Measurements from ENCODE around the gene GNMT.
"Not testable (repeated sequence)": the region's sequence is repeated elsewhere in the genome, so short reads cannot be mapped to it uniquely, and the experiment has no call there.

Gene GNMT

DNA sequence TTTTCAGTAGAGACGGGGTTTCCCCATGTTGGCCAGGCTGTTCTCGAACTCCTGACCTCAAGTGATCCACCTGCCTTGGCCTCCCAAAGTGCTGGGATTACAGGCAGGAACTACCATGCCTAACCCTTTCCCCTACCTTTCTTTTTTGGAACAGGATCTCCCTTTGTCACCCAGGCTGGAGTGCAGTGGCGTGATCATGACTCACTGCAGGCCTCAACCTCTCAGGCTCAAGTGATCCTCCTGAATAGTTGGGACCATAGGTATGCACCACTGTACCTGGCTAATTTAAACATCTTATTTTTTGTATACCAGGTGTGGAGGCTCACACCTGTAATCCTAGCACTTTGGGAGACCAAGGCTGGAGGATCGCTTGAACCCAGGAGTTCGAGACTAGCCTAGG is 19.2 kb upstream of the GNMT start:
- DNase-seq (ENCODE audit: low read depth in 2 of 2): not testable (repeated sequence)

DNA sequence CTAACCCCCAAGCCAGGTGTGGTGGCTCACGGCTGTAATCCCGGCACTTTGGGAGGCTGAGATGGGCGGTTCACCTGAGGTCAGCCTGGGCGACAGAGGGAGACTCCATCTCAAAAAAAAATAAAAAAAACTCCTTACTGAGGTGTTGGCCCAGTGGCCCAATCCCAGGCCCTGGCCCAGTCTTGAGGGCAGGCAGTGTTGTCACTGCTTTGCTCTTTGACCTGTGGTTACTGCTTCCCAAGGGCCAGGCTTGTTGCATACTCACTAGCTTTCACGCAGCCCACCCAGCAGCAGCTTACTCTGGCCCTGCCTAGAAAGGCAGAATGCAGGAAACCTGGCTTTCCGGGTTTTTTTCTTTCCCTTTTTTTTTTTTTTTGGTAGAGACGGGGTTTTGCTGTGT is 18.1 kb upstream of the GNMT start:
- DNase-seq (ENCODE audit: low read depth in 2 of 2): no peak

DNA sequence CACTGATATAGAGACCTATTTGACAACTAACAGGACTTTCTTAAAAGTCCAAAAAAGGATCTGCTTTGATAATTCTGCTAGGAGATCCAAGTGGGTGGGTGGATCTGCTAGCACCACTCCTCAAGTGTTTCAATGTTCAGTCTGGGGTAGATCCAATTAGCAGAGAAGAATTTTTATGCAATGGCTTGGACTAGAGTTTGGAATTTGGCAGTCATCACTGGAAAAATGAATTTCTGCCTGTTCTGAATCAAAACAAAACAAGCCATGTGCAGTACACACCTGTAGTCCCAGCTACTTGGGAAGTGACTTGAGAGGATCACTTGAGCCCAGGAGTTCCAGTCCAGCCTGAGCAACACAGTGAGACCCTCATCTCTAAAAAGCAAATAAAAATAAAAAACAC is 12.6 kb upstream of the GNMT start:
- DNase-seq (ENCODE audit: low read depth in 2 of 2): no peak

DNA sequence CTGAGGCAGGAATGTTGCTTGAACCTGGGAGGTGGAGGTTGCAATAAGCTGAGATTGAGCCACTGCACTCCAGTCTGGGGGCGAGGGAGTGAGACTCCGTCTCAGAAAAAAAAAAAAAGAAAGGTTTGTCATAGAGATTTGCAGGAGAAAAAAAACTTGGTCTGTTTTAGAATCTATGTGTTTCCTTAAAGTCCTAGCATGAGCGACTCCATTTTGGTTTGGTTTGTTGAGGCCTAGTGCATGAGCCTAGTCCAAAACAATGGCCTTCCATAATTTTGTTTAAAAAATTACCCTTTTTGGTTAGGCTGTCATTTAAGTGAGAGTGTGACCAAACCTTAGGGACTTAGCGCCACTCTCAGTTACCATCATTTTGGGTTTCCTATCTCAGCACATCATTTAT is 8.2 kb upstream of the GNMT start:
- DNase-seq (ENCODE audit: low read depth in 2 of 2): no peak

DNA sequence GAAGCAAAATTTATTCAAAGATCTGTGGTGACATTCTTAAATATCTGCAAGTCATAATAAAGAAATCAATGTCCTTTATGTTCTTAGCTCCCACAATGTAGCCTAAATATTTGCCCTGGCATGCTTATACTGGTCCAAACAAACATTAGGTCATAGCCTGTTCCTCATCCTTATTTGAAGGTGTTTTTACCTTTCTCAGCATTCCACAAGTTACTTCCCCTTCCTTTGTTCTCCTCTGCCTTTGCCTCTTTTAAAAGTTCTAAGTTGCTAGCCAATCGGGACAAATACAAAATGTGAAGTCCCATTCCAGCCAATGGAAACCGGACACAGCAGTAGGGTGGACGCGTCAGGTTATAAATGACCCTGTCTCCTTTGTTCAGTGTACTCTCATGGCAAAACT is 6.1 kb upstream of the GNMT start:
- DNase-seq (ENCODE audit: low read depth in 2 of 2): not testable (repeated sequence)

DNA sequence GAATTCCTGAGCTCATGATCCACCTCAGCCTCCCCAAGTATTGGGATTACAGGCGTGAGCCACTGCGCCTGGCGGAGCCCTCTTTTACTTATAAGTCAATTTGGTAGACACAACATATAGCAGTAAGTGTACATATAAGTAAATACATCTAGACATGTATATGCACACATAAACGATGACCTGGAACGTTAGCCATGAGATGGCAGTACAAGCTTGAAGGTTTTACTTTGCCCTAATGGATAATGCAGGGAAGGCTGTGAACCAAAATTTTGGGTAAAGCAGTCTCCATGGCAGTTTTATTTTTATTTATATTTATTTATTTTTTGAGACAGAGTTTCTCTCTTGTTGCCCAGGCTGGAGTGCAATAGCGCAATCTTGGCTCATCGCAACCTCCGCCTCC is 2.4 kb upstream of the GNMT start:
- DNase-seq (ENCODE audit: low read depth in 2 of 2): no peak

DNA sequence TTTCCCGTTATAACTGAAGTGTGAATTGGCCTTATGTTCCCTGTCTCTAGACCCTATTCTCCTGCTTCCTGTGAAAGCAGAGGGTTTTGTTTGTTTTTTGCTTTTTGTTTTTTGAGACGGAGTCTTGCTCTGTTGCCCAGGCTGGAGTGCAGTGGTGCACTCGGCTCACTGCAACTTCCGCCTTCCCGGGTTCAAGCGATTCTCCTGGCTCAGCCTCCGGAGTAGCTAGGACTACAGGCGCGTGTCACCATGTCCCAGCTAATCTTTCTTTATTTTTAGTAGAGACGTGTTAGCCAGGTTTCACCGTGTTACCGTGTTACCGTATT is 674 bp upstream of the GNMT start:
- DNase-seq (ENCODE audit: low read depth in 2 of 2): no peak

DNA sequence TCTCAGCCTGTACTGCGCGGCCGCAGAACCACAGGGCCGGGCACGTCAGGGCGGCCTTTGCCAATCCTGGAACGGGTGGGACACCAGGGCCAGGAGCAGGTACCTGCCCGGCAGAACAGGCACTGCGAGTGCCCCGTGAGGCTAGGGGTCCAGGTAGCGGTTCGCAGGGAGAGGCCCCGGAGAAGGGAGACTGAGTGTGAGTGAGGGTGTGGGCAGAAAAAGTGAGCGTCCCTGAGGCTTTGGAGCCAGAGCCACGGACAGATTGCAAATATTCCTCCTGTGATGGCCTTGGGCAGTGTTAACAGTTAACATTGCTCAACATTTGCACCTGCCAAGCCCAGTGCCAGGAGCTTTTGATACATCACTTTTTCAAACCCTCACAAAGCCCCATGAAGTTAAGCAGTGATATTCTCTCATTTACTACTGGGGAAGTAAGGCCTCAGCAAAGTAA is 491 bp downstream of the GNMT start:
- DNase-seq (ENCODE audit: low read depth in 2 of 2): no peak

DNA sequence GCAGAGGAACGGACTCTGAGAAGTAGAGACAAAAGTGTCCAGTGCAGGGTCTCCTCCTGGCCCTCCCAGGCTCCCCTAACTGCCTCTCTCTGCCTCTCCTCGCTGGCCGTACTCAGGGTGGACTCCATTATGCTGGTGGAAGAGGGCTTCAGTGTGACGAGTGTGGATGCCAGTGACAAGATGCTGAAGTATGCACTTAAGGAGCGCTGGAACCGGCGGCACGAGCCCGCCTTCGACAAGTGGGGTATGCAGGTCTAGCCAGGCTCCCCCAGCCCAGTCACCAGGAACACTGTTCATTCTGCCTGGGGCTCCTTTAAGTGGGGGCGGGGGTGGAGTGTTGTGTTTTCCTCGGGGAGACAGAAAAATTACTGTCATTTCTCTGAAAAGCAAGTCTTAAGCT is 1.5 kb downstream of the GNMT start:
- no peak for DNase-seq (ENCODE audit: low read depth in 2 of 2)

DNA sequence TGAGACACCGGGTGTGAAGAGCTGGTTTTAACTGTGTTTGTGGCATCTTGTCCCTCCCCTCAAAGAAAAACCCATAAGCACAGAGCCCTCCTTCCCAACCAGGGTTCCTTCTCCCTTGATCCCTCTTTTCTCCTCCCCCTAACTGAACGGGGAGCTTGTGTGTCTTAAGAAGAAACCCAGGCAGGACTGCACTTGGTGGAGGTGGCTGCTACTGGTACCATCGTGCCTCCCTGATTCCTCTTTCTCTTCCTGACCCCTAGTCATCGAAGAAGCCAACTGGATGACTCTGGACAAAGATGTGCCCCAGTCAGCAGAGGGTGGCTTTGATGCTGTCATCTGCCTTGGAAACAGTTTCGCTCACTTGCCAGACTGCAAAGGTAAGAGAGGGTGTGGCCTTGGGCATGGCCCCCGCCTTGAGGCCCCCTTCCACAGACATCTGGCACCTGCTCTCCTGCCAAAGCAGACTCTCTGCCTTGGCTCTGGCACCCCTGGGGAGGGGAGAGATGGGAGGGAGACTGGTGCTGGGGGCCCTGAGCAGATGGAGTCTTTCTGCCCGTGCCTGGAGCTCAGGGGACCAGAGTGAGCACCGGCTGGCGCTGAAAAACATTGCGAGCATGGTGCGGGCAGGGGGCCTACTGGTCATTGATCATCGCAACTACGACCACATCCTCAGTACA is 2.1 kb downstream of the GNMT start:
- no peak for DNase-seq (ENCODE audit: low read depth in 2 of 2)

DNA sequence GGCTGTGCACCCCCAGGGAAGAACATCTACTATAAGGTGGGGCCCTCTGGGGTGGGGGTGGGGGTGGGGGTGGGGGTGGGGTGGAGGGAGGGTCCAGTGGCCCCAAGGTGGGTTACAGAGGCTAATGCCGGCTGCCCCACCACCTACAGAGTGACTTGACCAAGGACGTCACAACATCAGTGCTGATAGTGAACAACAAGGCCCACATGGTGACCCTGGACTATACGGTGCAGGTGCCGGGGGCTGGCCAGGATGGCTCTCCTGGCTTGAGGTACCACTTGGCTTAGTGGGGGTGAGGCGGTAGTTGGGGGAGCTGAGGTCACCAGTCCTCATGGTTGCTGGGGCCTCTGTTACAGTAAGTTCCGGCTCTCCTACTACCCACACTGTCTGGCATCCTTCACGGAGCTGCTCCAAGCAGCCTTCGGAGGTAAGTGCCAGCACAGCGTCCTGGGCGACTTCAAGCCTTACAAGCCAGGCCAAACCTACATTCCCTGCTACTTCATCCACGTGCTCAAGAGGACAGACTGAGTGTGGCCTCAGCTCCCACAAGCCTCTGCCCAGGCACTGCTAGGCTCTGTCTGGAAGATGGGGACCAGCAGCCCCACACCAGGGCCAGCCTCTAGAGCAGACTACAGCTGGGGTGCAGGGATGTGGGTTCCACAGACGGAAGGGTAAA is 2.8 kb downstream of the GNMT start:
- no peak for DNase-seq (ENCODE audit: low read depth in 2 of 2)

DNA sequence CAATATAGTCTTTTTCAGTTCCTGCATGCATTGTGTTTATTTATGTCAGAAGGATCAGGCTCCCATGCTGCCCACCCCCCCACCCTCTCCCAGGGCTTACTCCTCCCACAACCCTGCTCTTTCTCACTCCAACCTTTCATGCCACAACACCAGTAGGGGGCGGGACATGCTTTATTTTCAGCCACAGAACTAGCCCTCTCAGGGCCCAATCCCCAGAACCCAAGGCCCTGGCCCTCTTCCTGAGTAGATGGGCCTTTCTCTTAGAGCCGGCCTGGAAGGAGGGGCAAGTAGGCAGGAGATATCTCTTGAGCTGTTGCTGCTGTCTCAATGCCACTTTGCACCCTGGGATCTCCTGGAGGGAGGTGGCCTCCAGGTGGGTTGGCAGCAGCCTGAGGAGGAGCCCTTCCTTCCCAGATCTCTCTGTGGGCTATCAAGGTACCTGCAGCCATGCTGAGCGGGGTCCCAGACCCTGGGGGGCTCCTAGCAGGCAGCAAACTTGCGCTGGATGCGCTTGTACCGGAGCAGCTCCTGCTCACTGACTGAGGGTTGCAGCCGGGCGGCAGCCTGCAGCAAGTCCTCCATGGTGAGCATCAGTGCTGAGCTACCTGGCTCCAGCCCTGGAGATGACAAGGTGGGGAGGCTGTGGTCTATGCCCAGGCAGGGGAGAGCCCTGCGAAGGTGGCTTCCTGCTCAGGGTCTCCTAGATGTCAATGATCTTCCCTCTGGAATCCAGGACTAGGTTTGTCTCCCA is 3.5 kb downstream of the GNMT start:
- no peak for DNase-seq (ENCODE audit: low read depth in 2 of 2)

DNA sequence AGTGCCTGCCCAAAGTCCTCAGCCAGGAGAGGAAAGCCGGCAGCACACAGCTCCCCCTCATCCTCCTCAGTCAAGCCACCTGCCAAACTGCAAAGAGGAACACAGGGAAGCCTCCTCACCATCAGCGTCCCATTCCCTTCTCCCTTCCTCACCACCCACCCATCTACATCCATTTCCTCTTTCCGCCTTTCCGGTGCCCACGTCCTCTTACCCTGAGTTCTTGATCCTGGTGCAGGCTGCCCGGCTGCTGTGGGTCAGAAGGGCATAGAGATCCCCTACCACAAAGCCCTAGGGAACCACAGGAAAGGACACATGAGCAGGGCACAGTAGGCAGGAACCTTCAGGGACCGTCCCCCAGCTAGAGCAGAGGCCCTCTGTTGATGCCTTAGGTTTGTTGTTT is 6.0 kb downstream of the GNMT start:
- DNase-seq (ENCODE audit: low read depth in 2 of 2): no peak

DNA sequence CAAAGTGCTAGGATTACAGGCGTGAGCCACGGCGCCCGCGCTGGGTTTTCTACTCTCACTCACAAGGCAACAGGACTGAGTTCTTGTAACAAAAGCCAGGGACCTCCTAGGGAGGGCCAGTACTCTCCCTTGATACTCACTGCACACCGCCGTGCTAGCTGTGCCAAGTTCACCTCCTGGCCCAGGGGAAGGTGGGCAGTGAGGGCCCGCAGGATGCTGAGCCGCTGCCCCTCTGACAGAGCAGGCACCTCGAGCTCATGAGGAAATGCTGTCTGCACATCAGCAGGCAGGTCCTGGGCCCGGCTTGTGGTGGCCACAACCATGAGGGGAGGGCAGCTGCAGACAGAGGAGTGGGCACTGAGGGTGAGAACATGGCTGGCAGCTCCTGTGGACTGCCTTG is 6.7 kb downstream of the GNMT start:
- no peak for DNase-seq (ENCODE audit: low read depth in 2 of 2)

DNA sequence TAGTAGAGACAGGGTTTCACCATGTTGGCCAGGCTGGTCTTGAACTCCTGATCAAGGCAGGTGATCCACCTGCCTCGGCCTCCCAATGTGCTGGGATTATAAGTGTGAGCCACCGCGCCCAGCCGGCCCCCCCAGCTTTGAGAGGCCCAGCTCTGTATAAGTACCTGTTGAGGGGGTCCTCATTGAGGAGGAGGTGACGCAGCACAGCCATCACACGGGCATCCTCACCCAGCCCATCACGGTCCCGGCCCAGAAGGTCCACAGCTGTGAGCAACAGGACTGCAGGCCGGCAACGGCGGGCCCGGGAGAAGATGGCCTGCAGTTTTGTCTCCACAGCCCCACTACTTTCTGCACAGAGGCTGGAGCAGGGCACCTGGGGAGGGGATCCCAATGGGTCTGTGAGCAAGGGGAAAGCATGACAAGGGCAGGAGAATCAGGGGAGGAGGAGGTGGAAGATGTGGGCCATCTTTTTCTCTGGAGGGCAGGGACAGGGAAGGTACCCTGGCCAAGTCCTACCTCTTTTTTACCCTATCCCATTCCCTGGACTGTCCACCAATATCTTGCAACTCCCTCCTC is 7.7 kb downstream of the GNMT start:
- no peak for DNase-seq (ENCODE audit: low read depth in 2 of 2)

DNA sequence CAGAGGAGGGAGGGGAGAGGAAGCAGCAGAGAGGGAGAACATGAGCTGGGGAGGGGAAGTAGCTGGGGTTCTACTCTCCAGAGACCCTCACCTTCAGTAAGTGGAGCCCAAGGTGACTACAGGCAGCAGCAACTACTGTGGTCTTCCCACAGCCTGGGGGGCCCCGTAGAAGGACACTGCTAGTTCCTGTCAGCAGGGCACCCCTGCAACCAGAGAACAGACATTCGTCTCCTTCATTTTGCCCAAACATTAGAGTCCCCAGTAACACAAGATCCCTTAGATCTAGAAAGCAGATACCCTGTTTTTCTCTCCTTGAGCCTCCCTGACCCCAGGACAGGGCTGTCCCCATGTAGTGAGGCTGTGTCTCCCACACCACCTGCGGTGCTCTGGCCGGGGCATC is 8.2 kb downstream of the GNMT start:
- no peak for DNase-seq (ENCODE audit: low read depth in 2 of 2)

DNA sequence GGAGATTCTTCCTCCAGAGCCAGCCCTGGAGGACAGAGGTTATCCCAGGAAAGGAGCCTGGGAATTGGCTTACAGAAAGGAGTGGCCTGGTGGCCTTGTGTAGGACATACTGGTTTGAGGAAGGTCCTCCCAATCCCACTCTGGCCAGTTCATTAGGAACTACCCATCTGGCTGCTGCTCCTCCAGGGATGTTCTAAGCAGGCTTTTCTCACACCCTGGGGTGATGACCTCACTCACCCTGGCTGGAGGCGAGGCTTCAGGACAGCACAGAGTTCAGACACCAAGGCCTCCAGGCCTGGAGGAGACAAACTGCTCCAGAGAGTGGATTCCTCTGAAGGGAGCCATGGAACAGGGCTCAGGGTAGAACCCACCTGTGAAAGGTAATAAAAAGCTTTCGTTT is 8.9 kb downstream of the GNMT start:
- no peak for DNase-seq (ENCODE audit: low read depth in 2 of 2)

DNA sequence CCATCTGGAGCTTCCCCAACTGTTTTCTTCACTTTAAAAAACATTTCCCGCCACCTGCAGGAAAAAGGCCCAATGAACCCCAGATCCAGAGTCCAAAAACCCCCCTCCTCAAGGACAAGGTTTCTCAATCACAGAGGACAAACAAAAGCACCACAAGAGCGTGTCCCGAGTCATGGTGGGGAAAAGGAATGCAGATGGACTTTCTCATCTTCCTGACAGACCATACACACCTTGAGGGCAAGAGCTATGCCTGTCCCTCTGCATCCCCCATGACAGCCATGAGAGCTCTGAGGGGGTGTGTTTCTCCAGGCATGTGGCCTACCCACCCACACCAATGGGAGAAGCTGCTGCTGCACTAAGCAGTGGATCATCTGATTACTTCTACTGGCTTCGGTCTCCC is 9.4 kb downstream of the GNMT start:
- no peak for DNase-seq (ENCODE audit: low read depth in 2 of 2)

DNA sequence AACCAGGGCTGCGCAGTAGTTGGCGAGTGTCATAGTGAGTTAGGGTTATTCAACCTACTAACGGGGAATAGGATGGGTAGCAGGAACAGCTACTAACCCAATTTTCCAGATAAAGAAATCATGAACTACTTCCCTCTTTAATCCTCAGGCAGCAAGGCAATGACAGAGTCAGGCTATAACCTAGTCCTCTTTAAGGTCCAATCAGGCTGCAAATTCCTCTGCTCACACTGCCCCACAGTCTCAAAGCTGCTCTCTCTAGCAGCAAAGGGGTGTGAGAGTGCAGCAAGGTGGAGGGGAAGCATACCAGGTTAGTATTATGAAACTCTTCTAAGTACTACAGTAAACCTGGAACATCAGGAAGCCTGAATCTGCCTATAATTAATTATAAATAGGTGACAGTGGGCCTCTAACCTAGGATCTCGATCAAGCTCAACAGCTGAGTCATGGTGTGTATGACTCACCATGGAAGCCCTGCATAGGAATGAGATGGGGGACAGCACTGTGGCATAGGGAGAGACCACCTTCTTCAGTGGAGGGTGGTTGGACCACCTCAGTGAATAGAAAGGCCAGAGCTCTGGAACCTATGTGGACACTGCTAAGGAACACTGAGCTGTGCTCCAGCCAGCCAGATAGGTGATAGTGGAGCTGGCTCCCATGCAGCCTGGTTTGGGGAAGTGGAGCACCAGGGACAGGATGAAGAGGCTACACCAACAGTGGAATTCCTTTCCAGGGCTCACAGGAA is 10.5 kb downstream of the GNMT start:
- no peak for DNase-seq (ENCODE audit: low read depth in 2 of 2)

DNA sequence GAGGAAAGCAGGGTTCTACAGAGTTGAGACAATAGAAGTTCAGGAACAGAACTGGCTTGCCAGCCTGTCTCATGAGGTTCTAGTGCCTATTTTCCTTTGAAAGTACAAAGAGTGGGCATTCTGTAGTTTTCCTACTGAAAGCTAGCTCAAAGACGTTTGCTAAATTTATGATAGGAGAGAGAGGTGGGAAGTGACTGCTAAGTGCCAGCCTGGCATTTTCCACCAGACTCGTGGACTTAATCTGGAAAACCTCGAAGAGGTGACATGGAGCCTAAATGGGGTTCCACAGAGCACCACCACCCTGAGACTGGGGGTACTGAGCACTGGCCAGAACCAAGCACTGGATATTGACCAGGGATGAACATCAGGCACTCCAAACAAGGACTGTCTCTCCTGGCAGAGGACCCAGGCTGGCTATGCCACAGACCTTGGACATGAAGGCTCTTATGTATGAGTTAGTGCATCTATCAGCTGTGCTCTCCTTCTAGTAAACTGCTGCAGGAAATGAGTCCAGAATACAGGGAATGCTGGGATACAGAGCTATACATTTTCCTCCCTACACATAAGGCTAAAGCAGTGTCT is 11.3 kb downstream of the GNMT start:
- DNase-seq (ENCODE audit: low read depth in 2 of 2): no peak

DNA sequence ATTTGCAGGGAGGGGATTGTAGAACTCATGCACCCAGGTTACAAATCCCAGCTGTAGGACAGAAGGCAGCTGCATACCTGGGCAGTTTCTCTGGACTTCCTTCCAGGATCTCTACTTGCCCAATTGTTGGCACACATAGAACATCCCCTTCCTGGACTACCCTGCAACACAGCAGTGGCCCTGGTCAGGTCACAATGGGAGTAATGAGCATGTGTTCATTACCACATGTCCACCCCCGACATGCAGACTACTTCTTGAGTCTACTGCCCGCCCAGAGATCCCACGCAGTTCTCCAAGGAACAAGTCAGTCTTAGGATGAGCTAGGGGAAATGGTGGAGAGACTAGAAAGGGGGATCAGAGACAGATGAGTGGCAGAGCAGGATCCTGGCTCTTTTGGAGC is 13.4 kb downstream of the GNMT start:
- DNase-seq (ENCODE audit: low read depth in 2 of 2): no peak
